GM12878 (cell line): ENCODE data around the gene WTIP. TPM values are rescaled to one million over a fixed set of nuclear protein-coding genes. Genes with fewer than 3 reads are reported as not detected.

Experiments
- EP300 ChIP-seq, 2 experiments: fragments of 150-350 bp in 1 of 2; IDR thresholded peaks; 2 replicates each; pipeline ENCODE4 v1.6.1; 2011 to 2012; ENCODE audit warnings: low read depth in 2 of 2, low read length in 2 of 2, borderline replicate concordance in 1 of 2, improper control_type of control experiment in 1 of 2, inconsistent platforms in 1 of 2; ENCODE audit not compliant: control insufficient read depth in 1 of 2
- ETV6 ChIP-seq, 2 experiments: fragments of 450-650 bp in 1 of 2; IDR thresholded peaks in 1 of 2; conservative IDR thresholded peaks in 1 of 2; 2 replicates each; pipeline ENCODE4 v1.6.1; 2014; ENCODE audit warnings: antibody characterized with exemption in 1 of 2, borderline replicate concordance in 1 of 2, low read depth in 1 of 2, mild to moderate bottlenecking in 1 of 2, moderate library complexity in 1 of 2
- NFIC ChIP-seq: IDR thresholded peaks from 2 replicates; pipeline ENCODE4 v1.6.1; 2012; ENCODE audit warnings: low read depth, mild to moderate bottlenecking, inconsistent platforms, low read length, moderate library complexity
- POU2F2 ChIP-seq: IDR thresholded peaks from 3 replicates; pipeline ENCODE4 v1.6.1; 2011; ENCODE audit warnings: low read depth, mild to moderate bottlenecking, low read length, borderline replicate concordance
- RAD51 ChIP-seq: fragments of 450-650 bp; IDR thresholded peaks from 2 replicates; pipeline ENCODE4 v1.6.1; 2016; ENCODE audit warnings: moderate library complexity, mild to moderate bottlenecking, inconsistent platforms
- RFX5 ChIP-seq: IDR thresholded peaks from 2 replicates; pipeline ENCODE4 v1.6.1; 2011; ENCODE audit warnings: low read depth, low read length, improper control_type of control experiment
- WRNIP1 ChIP-seq: IDR thresholded peaks from 2 replicates; pipeline ENCODE4 v1.6.1; 2011; ENCODE audit warnings: low read depth, low read length, improper control_type of control experiment, borderline replicate concordance
- ZNF217 ChIP-seq: fragments of 450-650 bp; IDR thresholded peaks from 2 replicates; pipeline ENCODE4 v1.6.1; 2017; ENCODE audit warnings: antibody characterized with exemption, mild to moderate bottlenecking
- polyA plus RNA-seq, 11 experiments: library from polyadenylated mRNA; depleted of rRNA in 4 of 11; unstranded in 6 of 11; stranded (reverse) in 5 of 11; fragments of >200 nt; fragmentation: Nextera tagmentation in 4 of 11; fragmentation: Illumina TruSeq in 1 of 11; extraction: Ambion mirVana in 4 of 11; extraction: Trizol in 1 of 11; gene quantifications; 1 replicate in 1 of 11; 2 replicates in 10 of 11; pipeline versions ENCODE4 v1.2.1 to v1.2.3, GENCODE V29; 2011 to 2016; ENCODE audit warnings: inconsistent platforms in 2 of 11, missing spikeins in 2 of 11, low read depth in 1 of 11
- total RNA-seq, 4 experiments: library from RNA; depleted of rRNA in 3 of 4; stranded (reverse); fragments of >200 nt in 3 of 4; fragmentation: Illumina TruSeq in 1 of 4; extraction: Trizol in 1 of 4; gene quantifications; 2 replicates each; pipeline versions ENCODE4 v1.2.1 to v1.2.3, GENCODE V29; 2013 to 2021
- TF ChIP-seq, protein P1 (sequence below): fragments of 450-650 bp; IDR thresholded peaks from 2 replicates; pipeline ENCODE4 v1.6.1; 2017; ENCODE audit warnings: low read depth, mild to moderate bottlenecking, moderate library complexity
- TF ChIP-seq, protein P2 (sequence below): IDR thresholded peaks from 2 replicates; pipeline ENCODE4 v1.6.1; 2012; ENCODE audit warnings: improper control_type of control experiment, low read depth, low read length; ENCODE audit not compliant: insufficient replicate concordance
- TF ChIP-seq, protein P3 (sequence below): fragments of 450-650 bp; formaldehyde crosslinking; IDR thresholded peaks from 2 replicates; pipeline ENCODE4 v1.5.0; 2022; ENCODE audit warnings: mild to moderate bottlenecking, missing genetic modification characterization
- TF ChIP-seq, protein P4 (sequence below): fragments of 450-650 bp; IDR thresholded peaks from 2 replicates; pipeline ENCODE4 v1.6.1; 2018; ENCODE audit warnings: mild to moderate bottlenecking, low read depth, moderate library complexity; ENCODE audit not compliant: partially characterized antibody

Gene WTIP
- total and polyA plus RNA-seq, 10 of the 15 experiments (the other 5 are each of a cell fraction or from before 2014, with no cell fraction given), result 0.06 to 0.77 (median 0.17) TPM; not detected in 2

DNA sequence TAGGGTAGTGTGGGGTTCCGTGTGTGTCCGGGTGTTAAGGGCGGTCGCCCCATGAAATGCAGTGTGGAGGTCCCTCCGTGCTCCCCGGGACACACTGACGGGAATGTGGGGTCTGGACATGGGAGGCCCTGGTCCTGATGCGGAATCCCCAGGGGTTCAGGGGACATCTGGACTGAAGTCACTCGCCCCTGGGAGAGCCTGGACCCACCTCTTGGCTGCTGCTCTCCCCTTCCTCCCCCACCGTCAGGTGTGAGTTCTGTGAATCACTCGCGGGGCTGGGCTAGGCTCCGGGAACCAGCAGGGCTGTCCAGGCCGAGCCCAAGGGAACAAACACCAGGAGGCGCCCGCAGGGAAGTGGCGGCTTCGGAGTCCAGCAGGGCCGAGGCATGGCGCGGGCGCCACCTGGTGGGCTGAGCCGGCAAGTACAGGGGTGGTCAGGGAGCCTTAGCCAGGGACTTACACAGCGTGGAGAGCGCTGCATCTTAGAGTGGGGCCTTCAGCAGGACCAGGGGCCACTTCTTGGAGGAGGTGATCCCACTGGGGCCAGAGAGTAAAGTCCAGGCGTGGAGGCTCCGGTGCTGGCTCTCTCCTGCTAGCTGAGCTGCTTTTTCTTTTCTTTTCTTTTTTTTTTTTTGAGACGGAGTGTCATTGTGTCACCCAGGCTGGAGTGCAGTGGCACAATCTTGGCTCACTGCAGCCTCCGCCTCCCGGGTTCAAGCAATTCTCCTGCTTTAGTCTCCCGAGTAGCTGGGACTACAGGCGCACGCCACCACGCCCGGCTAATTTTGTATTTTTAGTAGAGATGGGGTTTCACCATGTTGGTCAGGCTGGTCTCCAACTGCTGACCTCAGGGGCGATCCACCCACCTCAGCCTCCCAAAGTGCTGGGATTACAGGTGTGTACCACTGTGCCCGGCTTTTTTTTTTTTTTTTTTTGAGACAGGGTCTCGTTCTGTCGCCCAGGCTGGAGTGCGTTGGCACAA, 20.1 kb downstream of the WTIP start (continued):
- TF ChIP-seq, protein P1, sequence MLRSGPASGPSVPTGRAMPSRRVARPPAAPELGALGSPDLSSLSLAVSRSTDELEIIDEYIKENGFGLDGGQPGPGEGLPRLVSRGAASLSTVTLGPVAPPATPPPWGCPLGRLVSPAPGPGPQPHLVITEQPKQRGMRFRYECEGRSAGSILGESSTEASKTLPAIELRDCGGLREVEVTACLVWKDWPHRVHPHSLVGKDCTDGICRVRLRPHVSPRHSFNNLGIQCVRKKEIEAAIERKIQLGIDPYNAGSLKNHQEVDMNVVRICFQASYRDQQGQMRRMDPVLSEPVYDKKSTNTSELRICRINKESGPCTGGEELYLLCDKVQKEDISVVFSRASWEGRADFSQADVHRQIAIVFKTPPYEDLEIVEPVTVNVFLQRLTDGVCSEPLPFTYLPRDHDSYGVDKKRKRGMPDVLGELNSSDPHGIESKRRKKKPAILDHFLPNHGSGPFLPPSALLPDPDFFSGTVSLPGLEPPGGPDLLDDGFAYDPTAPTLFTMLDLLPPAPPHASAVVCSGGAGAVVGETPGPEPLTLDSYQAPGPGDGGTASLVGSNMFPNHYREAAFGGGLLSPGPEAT, result no peak
- TF ChIP-seq EP300 (IDR thresholded peaks at IDR 0.05; ENCODE audit: borderline replicate concordance in 1 of 2, control insufficient read depth in 1 of 2, low read depth in 2 of 2, low read length in 2 of 2), result no peak
- TF ChIP-seq, protein P2, sequence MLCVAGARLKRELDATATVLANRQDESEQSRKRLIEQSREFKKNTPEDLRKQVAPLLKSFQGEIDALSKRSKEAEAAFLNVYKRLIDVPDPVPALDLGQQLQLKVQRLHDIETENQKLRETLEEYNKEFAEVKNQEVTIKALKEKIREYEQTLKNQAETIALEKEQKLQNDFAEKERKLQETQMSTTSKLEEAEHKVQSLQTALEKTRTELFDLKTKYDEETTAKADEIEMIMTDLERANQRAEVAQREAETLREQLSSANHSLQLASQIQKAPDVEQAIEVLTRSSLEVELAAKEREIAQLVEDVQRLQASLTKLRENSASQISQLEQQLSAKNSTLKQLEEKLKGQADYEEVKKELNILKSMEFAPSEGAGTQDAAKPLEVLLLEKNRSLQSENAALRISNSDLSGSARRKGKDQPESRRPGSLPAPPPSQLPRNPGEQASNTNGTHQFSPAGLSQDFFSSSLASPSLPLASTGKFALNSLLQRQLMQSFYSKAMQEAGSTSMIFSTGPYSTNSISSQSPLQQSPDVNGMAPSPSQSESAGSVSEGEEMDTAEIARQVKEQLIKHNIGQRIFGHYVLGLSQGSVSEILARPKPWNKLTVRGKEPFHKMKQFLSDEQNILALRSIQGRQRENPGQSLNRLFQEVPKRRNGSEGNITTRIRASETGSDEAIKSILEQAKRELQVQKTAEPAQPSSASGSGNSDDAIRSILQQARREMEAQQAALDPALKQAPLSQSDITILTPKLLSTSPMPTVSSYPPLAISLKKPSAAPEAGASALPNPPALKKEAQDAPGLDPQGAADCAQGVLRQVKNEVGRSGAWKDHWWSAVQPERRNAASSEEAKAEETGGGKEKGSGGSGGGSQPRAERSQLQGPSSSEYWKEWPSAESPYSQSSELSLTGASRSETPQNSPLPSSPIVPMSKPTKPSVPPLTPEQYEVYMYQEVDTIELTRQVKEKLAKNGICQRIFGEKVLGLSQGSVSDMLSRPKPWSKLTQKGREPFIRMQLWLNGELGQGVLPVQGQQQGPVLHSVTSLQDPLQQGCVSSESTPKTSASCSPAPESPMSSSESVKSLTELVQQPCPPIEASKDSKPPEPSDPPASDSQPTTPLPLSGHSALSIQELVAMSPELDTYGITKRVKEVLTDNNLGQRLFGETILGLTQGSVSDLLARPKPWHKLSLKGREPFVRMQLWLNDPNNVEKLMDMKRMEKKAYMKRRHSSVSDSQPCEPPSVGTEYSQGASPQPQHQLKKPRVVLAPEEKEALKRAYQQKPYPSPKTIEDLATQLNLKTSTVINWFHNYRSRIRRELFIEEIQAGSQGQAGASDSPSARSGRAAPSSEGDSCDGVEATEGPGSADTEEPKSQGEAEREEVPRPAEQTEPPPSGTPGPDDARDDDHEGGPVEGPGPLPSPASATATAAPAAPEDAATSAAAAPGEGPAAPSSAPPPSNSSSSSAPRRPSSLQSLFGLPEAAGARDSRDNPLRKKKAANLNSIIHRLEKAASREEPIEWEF, result no peak
- no peak for TF ChIP-seq NFIC
- no peak for TF ChIP-seq WRNIP1
- no peak for TF ChIP-seq RAD51
- TF ChIP-seq, protein P3, sequence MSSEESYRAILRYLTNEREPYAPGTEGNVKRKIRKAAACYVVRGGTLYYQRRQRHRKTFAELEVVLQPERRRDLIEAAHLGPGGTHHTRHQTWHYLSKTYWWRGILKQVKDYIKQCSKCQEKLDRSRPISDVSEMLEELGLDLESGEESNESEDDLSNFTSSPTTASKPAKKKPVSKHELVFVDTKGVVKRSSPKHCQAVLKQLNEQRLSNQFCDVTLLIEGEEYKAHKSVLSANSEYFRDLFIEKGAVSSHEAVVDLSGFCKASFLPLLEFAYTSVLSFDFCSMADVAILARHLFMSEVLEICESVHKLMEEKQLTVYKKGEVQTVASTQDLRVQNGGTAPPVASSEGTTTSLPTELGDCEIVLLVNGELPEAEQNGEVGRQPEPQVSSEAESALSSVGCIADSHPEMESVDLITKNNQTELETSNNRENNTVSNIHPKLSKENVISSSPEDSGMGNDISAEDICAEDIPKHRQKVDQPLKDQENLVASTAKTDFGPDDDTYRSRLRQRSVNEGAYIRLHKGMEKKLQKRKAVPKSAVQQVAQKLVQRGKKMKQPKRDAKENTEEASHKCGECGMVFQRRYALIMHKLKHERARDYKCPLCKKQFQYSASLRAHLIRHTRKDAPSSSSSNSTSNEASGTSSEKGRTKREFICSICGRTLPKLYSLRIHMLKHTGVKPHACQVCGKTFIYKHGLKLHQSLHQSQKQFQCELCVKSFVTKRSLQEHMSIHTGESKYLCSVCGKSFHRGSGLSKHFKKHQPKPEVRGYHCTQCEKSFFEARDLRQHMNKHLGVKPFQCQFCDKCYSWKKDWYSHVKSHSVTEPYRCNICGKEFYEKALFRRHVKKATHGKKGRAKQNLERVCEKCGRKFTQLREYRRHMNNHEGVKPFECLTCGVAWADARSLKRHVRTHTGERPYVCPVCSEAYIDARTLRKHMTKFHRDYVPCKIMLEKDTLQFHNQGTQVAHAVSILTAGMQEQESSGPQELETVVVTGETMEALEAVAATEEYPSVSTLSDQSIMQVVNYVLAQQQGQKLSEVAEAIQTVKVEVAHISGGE (CRISPR knock-in tag), result no peak
- no peak for TF ChIP-seq RFX5
- TF ChIP-seq ETV6 (conservative IDR thresholded peaks at IDR 0.05 in 1 of 2, IDR thresholded peaks at IDR 0.05 in 1 of 2; ENCODE audit: borderline replicate concordance in 1 of 2, low read depth in 1 of 2), result no peak
- TF ChIP-seq, protein P4, sequence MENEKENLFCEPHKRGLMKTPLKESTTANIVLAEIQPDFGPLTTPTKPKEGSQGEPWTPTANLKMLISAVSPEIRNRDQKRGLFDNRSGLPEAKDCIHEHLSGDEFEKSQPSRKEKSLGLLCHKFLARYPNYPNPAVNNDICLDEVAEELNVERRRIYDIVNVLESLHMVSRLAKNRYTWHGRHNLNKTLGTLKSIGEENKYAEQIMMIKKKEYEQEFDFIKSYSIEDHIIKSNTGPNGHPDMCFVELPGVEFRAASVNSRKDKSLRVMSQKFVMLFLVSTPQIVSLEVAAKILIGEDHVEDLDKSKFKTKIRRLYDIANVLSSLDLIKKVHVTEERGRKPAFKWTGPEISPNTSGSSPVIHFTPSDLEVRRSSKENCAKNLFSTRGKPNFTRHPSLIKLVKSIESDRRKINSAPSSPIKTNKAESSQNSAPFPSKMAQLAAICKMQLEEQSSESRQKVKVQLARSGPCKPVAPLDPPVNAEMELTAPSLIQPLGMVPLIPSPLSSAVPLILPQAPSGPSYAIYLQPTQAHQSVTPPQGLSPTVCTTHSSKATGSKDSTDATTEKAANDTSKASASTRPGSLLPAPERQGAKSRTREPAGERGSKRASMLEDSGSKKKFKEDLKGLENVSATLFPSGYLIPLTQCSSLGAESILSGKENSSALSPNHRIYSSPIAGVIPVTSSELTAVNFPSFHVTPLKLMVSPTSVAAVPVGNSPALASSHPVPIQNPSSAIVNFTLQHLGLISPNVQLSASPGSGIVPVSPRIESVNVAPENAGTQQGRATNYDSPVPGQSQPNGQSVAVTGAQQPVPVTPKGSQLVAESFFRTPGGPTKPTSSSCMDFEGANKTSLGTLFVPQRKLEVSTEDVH, result no peak
- peak; percentile 29; the same call in 1 of the 2 replicates for TF ChIP-seq ZNF217
- TF ChIP-seq POU2F2, result peak; percentile 32; the same call in 1 of the 3 replicates
